Measurements from ENCODE around the gene LTK.
"Not testable (repeated sequence)": the region's sequence is repeated elsewhere in the genome, so short reads cannot be mapped to it uniquely, and the experiment has no call there.

The LTK gene

DNA sequence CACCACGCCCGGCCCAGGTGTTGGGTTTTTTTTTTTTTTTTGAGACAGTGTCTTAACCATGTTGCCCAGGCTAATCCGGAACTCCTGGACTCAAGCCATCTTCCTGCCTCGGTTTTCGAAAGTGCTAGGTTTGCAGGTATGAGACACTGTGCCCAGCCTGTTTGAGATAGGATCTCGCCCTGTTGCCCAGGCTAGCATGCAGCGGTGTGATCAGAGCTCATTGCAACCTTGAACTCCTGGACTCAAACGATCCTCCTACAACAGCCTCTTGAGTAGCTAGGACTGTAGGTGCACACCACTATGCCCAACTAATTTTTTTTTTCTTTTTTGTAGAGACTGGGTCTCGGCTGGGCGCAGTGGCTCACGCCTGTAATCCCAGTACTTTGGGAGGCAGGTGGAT, 40.2 kb downstream of the LTK start:
- no peak for DNase-seq

DNA sequence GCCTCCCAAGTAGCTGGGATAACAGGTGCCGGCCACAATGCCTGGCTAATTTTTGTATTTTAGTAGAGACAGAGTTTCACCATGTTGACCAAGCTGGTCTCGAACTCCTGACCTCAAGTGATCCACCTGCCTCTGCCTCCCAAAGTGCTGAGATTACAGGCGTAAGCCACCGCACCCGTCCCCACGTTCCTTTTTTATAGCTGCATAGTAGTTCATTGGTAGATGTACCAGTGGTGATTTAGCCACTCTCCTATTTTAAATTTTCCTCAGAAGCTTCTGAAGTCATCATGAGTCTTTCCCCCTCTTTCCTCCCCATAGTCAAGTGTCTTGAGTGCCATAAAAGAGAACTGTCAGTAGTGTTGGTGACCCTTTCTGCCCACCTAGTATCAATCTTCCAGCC, 44.0 kb downstream of the LTK start:
- not testable (repeated sequence) for DNase-seq

DNA sequence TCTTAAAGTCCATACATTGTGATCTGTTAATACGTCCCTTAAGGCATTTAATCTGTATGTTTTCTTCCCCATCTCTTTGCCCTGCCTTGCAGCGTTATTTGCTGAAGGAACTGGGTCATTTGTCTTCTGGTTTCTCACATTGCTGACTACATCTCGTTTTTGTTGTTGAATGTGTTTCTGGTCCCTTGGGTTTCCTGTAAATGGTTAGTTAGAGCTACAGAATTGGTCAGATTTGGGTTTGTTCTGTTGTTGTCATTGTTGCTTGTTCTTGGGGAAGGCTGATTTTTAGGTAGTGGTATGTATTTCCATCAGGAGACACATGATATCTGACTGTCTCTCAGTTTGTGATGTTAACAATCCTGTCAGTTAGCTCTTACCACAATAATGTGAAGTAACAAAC, 46.9 kb downstream of the LTK start:
- no peak for DNase-seq

DNA sequence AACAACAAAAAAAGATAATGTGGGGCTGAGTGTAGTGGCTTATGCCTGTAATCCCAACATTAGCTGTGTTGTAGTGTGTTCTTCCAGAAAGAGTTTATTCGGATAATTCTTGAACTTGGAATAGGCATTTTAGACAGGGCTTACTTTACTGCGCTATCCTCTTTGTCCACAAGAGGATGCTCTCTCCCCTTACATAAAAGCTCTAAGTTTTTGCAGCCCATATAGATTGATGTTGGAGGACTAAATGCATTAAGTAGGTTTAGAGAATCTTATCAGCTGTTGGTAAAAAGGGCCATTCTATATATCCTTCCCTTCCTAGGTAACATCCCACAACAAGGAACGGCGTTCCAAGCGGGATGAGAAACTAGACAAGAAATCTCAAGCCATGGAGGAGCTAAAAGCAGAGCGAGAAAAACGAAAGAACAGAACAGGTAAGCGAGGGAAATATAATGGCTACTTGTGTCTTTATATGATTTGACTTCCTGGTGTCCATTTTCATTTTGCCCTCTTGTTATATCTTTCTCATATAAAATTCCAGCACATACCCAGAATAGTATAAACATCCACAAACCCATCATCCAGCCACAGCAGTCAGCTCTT, 47.7 kb downstream of the LTK start:
- DNase-seq = no peak

DNA sequence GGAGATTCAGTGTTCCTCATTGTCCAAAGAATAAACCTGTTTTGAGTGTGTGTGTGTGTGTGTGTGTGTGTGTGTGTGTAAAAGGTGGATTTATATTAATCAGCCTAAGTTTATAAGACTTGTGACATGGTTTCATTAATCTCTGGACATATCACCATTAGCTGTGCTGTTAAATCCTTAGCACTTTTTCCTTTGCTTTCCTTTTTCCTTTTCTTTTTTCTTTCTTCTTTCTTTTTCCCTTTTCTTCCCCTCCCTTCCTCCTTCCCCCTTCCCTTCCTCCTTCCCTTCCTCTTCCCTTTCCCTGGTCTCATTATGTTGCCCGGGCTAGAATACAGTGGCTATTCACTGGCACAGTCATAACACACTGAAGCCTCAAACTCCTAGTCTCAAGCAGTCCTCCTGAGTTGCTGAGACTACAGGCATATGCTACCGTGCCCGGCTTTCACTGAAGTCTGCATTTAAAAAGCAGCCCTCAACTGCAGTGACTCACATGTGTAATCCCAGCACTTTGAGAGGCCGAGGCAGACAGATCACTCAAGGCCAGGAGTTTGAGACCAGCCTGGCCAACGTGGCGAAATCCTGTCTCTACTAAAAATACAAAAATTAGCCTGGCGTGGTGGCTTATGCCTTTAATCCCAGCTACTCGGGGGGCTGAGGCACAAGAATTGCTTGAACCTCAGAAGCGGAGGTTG, 48.6 kb downstream of the LTK start:
- no peak for DNase-seq

DNA sequence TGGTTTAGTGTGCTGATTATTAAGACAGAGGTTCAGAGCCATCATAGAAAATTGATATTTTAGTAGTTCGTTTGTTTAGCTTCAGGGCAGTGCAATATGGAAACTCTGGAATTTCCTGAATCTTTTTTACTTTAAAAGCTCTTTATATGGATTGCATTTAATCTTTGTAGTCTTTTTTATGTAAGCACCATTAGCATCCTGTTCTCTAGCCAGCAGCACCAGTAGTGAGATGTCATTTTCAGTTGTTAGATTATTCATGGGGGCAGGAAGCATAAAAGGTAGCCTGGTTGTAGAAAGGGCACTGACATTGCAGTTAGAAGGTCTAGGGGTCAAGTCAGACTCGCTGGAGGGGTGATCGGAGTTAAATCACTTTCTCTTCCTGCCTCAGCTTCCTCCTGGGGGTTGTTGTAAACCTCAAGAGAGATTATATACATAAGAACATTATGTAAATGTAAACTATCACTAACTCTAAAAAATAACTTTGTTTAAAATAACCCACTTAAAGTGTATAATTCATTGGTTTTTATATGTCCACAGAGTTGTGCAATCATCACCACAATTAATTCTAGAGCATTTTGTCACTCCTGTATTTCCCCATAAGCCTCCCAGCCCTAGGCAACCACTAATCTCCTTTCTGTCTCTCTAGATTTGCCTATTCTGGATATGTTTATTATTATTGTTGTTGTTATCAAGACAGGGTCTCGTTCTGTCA, 51.4 kb downstream of the LTK start:
- DNase-seq = no peak
